Activated CD8-positive, alpha-beta memory T cell treated with anti-CD3 and anti-CD28 coated beads for 48 hours (primary cell): ENCODE results near the gene GRM3.
"Not testable (repeated sequence)": the region's sequence is repeated elsewhere in the genome, so short reads cannot be mapped to it uniquely, and the experiment has no call there.

Source experiments
- DNase-seq, 3 experiments: peaks; one replicate each; pipeline ENCODE4 v3.0.0-alpha.2; 2020; ENCODE audit warnings: low read depth in 2 of 3, low spot score in 2 of 3

GRM3 gene

DNA sequence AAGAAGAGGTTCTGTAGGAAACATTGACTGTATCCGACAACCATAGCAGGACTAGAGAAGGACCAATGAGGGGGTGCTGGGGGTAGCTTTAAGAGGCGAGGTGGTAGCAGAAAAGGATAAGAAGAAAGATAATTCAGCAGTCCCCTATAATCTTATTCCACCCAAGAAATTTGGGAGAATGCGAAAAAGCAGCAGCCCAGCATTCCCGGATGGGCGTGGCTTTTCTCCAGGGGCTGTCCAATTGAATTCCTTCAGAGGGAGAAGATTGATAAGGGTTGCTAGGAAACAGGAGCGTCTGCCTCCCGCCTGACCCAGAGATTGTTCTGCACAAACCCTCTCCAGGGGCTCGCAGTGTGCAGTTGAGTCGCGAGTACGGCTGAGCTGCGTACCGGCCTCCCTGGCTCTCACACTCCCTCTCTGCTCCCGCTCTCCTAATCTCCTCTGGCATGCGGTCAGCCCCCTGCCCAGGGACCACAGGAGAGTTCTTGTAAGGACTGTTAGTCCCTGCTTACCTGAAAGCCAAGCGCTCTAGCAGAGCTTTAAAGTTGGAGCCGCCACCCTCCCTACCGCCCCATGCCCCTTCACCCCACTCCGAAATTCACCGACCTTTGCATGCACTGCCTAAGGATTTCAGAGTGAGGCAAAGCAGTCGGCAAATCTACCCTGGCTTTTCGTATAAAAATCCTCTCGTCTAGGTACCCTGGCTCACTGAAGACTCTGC, at the start of gene GRM3:
TSS of gene GRM3 (plus strand) at position 349 of the 721 bp plus-strand sequence. CDS start 121,237 bp downstream, outside the sequence.
- DNase-seq: no peak

DNA sequence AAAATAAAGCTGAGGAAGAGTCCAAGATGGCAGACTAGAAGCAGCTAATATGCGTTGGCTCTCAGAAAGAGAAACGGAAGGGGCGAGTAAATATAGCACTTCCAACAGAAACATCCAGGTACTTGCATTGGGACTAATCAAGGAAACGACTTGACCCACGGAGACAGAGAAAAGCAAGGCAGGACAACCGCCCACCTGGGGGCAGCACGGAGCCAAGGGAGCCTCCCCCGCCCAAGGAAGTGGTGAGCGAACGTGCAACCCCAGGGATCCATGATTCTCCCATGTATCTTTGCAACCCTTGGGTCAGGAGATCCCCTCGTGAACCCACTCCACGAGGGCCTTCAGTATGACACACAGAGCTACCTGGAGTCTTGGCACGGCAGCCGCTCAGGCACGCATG, 45.4 kb upstream of the GRM3 start:
- DNase-seq: no peak

DNA sequence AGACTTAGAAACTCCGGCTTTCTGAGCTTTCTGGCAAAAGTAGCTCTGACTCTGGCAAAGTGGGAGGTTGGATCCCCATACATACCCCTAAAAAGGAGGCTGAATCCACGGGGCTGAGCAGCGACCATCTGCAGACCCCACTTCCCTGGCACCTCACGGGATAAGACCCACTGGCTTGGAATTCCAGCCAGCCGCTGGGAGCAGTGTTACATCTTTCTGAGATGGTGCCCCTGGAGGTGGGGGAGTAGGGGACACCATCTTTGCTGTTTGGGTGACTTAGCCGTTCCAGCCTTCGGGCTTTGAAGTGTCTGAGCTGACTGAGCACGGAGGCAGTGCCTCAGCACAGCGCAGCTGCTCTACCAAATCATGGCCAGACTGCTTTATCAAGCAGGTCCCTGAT, 45.0 kb upstream of the GRM3 start:
- DNase-seq: no peak

DNA sequence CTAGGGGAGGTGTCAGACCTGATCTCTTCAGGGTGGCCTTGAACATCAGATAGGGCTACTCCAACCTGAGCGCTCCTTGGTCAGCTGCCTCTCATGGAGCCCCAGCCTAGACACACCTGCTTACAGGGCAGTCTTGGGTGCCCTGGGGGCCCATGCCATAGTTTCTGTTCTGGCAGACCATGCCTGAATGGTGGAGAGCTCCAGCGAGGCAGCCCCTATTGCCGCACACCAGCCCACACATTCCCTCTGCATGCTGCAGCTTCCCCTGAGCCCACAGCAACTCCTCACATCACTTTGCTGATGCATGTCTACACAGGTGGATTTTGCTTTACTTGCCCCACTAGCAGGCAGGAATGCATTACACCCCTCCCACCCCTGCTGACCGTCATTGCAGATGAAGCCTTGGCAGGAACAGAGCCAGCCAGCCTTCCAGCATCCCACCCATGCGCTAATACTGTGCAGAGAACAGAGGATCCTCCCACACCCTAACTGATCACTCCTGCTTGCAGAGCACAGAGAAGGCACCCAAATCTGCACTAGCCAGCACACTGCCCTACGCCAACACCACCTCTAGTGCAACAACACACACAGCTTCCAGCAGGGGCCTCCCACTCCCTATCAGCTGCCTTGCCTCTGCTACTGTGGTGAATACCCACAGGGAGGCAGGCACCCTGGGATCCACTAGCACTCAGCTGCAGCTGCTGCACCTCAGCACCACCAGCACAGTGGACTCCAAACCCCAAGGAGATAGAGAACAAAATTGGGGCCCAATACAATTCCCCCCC, 43.0 kb upstream of the GRM3 start:
- DNase-seq: no peak

DNA sequence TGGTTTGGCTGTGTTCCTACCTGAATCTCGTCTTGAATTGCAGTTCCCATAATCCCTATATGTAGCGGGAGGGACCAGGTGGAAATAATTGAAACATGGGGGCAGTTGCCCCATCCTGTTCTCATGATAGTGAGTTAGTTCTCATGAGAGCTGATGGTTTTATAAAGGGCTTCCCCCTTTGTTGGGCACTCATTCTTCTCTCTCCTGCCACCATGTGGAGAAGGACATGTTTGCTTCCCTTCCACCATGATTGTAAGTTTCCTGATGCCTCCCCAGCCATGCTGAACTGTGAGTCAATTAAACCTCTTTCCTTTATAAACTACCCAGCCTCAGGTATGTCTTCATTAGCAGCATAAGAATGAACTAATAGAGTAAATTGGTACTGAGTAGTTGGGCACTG, 28.0 kb upstream of the GRM3 start:
- DNase-seq: not testable (repeated sequence)

DNA sequence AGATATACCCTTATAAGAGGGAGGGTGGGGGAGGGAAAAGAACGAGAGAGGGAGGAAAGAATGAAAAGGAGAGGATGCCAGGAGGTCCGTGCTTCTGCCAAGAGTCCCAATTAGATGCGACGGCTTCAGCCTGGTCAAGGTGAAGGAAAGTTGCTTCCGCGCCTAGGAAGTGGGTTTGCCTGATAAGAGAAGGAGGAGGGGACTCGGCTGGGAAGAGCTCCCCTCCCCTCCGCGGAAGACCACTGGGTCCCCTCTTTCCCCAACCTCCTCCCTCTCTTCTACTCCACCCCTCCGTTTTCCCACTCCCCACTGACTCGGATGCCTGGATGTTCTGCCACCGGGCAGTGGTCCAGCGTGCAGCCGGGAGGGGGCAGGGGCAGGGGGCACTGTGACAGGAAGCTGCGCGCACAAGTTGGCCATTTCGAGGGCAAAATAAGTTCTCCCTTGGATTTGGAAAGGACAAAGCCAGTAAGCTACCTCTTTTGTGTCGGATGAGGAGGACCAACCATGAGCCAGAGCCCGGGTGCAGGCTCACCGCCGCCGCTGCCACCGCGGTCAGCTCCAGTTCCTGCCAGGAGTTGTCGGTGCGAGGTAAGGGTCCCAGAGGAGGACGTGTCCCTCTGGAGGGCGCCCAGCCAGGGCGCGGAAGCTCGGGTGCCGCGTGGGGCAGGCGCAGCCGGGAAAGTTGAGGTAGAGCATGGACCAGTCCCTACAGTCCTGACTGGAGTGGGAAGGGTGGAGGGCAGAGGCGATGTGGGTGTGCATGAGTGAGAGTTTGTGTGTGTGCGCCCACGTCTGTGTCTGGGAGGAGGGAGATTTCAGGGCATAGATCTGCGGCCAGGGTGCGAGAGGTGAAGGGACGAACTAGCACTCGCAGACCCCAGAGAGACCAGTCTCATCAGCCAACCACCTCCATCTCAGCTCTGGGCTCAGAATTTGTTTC, 844 bp downstream of the GRM3 start:
- no peak for DNase-seq

DNA sequence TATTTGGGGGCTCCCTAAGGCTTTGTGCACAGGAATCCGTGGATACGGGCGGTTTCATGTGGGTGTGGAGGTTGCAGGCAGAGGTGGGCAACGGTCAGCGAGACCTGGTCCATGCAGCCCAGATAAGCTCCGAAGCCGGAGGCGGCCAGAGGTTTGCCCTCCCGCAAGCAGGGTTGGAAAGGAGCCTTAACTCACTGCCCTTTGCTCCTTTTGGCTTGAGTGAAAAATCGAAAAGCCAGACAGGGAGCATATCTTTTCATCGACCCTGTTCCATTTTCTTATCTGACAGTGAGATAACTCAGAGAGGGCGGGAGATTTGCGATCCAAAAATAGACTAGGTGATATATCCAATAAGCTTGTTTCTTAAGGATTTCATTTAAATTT, 1.5 kb downstream of the GRM3 start:
- no peak for DNase-seq

DNA sequence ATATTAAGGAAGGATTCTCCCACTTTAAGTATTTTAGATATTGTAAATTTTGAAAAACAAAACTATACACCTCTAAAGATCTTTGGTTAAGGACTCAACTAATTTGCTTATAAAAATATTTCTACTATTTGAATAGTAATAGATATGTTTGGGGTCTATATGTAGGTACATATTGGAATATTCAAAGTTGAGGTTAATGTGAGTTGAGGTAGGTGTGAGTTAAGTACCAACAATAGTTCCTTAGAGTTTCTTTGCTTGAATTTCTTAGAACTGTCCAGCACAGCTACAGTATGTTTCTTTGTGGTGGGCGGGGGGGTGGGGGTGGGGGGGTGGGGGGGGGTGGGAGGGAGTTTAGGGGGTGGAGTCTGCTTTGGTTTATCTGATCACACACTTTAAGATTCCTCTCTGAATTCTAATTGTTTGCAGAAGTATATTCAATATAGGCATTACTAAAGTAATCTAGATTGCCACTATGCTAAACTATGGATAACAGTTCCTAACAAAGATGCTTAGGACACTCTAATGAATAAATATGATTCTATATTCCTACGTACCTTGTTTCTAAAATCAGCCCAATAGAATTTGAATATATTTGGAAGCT, 2.1 kb downstream of the GRM3 start:
- DNase-seq: no peak

DNA sequence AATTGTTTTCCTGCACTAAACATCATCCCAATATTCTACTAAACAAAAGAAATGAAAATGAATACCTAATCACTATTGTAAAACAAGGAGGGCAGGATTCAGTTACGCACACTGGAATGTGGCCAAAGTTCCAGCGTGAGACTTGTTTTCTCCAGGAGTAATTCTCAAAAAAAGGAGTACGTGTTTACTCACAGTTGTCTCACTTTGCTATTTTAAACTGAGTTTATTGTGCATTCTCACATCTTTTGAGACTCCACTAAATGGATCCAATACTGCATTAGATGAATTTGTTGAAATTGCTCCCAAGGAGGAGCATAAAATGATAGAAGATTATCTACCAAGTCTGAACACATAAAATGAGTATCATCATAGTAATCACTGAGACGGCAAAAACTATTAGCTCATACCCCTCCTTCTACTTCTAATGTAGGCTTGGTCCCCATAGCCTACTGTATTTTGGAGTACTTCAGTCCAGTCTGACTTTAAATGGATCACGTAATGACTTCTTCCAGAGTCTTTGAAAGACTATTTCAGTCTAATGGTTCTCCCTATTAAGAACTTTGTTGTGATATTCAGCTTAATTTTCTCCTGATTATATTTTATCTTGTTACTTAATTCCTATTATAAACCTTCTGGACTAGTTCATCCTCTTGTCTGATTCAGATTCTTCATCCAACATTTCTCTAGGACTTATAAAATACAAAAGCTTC, 3.8 kb downstream of the GRM3 start:
- DNase-seq: no peak

DNA sequence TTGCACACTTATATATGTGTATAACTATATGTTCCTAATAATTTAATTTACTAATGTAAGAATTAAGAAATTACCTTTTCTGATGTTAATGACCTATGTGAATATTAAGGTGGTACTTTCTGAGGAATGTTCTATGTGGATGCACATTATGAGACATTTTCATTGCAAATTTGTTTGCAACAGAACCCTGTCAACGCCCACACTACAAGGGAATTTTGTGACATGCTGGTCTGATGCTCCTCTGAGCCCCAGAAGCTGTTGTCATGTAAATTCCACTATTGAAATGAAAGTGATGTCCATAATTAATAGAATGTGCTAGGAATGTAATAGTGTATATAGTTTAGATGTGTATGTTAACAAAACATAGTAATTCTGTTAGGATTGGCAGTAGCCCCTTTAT, 4.5 kb downstream of the GRM3 start:
- DNase-seq: no peak

DNA sequence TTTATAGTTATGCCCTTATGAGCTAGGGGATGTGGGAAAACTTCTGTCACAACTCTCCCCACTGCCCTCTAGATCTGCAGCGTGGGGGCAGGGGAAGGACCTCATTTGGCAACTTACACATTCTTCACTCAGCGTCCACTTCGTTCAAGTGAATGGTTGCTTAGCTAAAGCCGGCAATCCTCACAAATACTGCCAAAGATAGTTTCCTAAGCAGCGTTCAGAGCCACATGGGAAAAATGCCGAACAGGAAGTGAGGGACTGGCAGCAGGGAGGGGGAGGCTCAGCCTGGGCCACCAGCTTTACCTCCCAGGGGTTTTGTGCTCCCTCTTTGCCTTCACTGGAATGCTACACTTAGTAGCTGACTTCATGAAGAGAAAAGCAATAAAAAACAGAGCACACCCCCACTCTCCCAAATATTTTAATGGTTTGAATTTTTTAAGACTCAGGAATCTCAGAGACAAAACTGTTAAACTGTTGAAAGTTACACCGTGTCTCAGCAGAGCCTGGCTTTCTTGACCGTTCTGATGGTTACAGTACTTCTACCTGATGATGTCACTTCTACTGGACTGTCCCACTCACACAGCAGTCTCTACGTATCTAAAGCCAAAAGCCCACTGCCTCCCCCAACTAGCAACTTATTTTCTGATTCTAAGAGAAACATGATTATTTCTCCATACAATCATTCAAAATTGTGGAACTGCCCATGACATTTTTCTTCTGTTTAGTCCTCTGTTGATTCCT, 10.4 kb downstream of the GRM3 start:
- no peak for DNase-seq

DNA sequence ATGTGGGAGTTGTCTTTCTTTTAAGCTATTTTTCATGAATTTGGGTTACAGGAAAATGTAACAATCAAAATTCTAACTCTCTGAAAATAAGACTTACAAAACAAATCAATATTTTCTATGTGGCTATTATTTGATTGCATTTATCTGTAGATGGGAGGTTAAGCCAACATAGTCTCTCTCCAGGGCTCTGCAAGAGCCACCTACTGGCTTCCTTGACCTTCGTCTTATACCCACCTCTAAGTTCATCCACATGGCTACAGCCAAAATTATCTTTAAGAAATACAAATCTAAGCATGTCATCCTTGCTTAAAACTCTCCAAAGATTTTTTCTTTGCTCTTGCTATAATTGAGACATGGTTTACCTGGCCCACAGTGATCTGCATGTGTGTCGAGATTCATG, 14.2 kb downstream of the GRM3 start:
- no peak for DNase-seq

DNA sequence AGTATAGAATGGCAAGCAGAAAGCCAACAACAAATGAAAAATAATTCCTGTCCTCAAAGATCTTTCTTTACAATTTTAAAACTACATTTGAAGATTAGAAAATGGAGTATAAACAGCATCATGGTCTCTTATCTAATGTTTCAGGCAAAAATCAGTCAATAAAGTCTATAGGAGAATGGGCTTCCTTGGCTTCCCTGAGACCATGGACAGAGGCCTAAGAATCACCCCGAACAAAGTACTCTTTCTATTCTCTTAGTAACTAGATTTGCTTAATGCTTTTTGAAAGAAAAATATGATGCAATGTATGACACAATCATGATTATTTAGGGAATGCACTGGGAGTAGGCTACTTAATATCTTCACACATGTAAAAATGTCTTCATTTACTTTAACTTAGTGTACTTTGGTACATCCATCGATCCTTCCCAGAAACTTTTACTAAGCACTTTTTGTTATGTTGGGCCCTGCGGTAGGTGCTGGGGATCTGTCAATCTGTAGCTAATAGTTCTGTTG, 17.3 kb downstream of the GRM3 start:
- DNase-seq: no peak

DNA sequence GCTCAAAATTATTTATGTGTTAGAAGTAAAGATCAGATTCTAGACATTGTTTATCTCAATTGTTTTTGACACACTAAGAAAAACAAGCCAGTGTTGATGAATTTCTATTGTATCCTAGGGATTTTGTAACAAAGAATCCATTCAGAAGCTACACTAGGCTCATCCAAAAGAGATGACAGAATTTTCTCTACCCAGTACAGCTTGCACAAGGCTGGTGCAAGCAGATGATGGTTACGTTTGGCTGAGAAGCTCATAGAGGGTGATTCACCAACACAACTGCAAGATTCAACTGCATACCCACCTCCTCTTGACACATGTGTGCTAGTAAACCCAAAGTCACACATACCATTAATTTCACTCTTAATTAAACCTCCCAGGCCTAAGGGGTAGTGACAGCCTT, 20.8 kb downstream of the GRM3 start:
- no peak for DNase-seq

DNA sequence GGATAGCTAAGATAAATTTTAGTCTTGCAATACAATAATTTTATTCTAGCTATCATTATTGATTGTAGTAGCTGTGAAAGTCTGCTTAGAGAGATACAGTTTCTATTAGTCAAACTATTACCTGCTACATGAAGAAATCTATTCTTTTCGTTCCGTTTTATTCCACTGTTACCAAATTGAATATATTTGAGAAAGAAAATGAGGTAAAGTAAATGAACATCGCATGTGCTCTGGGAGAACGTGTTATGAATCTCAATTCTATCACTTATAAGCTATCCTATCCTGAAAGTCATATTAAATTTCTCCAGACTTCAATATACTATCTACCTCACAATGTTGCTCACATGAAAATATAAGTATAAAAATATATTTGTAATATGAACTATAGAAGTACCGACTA, 21.3 kb downstream of the GRM3 start:
- DNase-seq: no peak

DNA sequence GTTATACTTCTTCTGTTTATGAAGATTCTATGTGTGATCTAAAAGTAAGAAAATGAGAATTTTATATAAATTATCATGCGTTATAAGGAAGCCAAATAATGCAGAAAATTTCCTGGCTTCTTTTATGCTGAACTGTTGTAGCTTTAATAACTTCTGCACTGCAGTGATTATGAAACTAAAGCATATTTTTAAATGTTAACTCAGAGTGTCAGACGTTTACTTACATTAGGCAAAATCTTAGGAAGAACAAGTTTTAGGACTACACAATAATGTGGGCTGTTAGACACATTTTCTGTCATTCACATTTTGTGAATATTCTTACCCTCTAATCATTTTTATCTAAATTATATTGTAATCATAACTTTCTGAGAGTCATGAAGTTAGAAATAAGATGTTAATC, 22.0 kb downstream of the GRM3 start:
- DNase-seq: no peak

DNA sequence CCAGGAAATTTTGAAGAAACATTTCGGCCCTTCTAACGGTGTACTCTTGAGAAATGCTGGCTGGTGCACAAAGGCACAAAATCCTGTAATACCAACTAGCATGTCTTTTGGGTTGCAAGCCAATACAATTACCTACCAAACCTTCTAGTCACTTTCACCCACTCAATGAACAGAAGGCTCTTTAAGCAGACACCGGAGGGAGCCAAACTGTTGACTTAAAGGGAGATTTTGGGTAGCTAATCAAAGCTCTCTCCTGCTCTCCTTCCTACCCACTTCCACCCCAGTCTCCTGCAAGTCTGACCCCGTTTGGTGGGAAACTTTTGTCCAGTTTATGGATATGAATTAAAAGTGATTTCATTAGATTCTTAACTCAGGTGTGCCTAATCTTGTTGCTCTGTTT, 24.0 kb downstream of the GRM3 start:
- no peak for DNase-seq

DNA sequence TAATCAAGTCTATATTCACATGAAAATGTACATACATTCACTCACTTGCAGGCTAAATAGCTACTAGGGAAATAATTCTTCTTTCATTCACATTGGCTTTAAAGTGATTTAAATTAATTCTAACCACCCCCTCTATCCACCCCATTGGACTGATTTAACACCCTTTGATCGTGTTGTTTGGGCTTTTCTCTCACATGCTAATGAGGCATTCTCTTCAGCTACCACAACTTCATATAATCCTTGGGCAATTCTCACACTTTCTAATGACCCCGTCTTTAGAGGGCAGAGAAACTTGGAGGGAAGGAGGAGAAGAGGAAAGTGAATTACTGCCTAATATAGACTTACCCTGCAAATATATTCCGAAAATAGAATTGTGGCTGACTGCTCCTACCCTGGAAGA, 24.6 kb downstream of the GRM3 start:
- no peak for DNase-seq

DNA sequence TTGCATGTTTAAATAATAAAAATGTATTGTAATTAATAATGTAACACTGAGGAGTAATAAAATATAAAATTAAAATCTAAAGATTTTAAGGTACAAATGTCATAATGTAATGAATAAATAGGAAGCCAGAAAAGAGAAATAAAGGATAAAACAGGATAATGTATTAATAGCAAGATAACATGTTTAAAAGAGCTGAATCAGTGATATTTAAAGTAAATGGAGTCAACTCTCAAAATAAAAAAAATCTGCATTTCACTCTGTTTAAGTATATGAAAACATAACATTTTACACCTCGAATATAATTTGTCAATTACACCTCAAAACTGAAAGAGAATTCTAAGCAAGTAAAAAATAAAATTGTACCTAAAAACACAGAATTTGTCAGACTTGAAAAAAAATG, 44.1 kb downstream of the GRM3 start:
- no peak for DNase-seq

DNA sequence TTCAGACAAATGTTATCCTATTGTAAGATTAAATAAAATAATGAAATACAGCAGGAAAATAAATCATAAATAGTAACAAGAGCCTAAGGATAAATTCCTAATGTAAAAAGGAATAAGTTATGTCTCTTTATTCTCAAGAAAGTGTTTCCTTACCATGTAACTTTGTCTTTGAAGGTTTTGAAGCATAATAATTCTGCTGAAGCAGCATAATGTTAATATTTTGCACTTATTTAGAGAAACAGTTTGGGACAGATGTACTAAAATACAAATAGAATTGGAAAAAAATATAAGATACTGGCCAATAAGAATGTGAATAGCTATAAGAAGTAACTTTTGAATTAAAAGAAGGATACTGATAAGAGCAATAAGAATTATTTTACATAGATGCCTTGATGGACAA, 45.7 kb downstream of the GRM3 start:
- DNase-seq: no peak
